Caco-2 (cell line): ENCODE measurements around the gene CEP170B. TPM values are rescaled to one million over a fixed set of nuclear protein-coding genes. Genes with fewer than 3 reads are reported as not detected.
A peak's percentile ranks its signal among the peaks of the same experiment; 100 is the strongest.

Source experiments
- BruUV-seq: library from RNA; stranded (reverse); fragments of 400-500 nt; replicated peaks from 2 replicates; lab custom pipeline; 2021; lab: Mats Ljungman, UMichigan
- CTCF ChIA-PET: fragments of 300-600 bp; sonication (Branson Sonifier 250); formaldehyde crosslinking; loops from one replicate; lab custom pipeline; 2022; ENCODE audit warnings: antibody characterized with exemption; lab: Charles Lee
- POLR2A ChIA-PET: fragments of 300-600 bp; sonication (Branson Sonifier 250); formaldehyde crosslinking; loops from one replicate; lab custom pipeline; 2022; ENCODE audit warnings: antibody characterized with exemption; lab: Charles Lee
- DNase-seq, 2 experiments: peaks; one replicate each; pipeline versions ENCODE4 v3.0.0 to v3.0.0-alpha.2; 2020 to 2022
- H3K27me3 ChIP-seq: replicated peaks from 2 replicates; pipeline ENCODE4 v1.6.0; 2011; ENCODE audit warnings: low read length; ENCODE audit not compliant: control insufficient read depth, insufficient read depth
- H3K36me3 ChIP-seq: 2 replicates; pipeline ENCODE4 v1.5.1; 2011; ENCODE audit warnings: low read length; ENCODE audit not compliant: control insufficient read depth, insufficient read depth
- H3K4me1 ChIP-seq: fragments of 250-450 bp; sonication (Bioruptor Pico); 2 replicates; pipeline ENCODE4 v1.5.1; 2020; ENCODE audit warnings: mild to moderate bottlenecking
- H3K4me3 ChIP-seq: 2 replicates; pipeline ENCODE4 v1.5.1; 2011; ENCODE audit warnings: low read depth, mild to moderate bottlenecking, control low read depth, low read length
- H3K9me3 ChIP-seq: fragments of 250-450 bp; sonication (Bioruptor Pico); 2 replicates; pipeline ENCODE4 v1.5.1; 2020; ENCODE audit warnings: mild to moderate bottlenecking, moderate library complexity
- H3K27ac Mint-ChIP-seq: one replicate; pipeline ENCODE4 v1.8.0; 2022; ENCODE audit warnings: mixed read lengths; ENCODE audit not compliant: unreplicated experiment
- H3K27me3 Mint-ChIP-seq: one replicate; pipeline ENCODE4 v1.8.0; 2022; ENCODE audit warnings: mixed read lengths; ENCODE audit not compliant: insufficient read depth, unreplicated experiment
- H3K36me3 Mint-ChIP-seq: one replicate; pipeline ENCODE4 v1.8.0; 2022; ENCODE audit warnings: mild to moderate bottlenecking, mixed read lengths; ENCODE audit not compliant: insufficient read depth, unreplicated experiment
- H3K4me1 Mint-ChIP-seq: one replicate; pipeline ENCODE4 v1.8.0; 2022; ENCODE audit warnings: low read depth, mixed read lengths; ENCODE audit not compliant: unreplicated experiment
- H3K4me3 Mint-ChIP-seq: one replicate; pipeline ENCODE4 v1.8.0; 2022; ENCODE audit warnings: mild to moderate bottlenecking, moderate library complexity, mixed read lengths; ENCODE audit not compliant: unreplicated experiment
- H3K9me3 Mint-ChIP-seq: one replicate; pipeline ENCODE4 v1.8.0; 2022; ENCODE audit warnings: mixed read lengths; ENCODE audit not compliant: unreplicated experiment
- intact Hi-C: fragments of 100-400 bp; cut with micrococcal nuclease; formaldehyde crosslinking; loops from one replicate; pipeline ENCODE4 v1.10.0; 2022; ENCODE audit not compliant: unreplicated experiment
- total RNA-seq: library from RNA; stranded (reverse); gene quantifications from 2 replicates; pipeline ENCODE4 v1.2.3, GENCODE V29; 2022
- TF ChIP-seq, protein P1 (sequence below), 2 experiments: fragments of 200-600 bp in 1 of 2; IDR thresholded peaks; 1 replicate in 1 of 2; 2 replicates in 1 of 2; pipeline versions ENCODE4 v1.5.1 to v1.8.0; 2011 to 2022; ENCODE audit warnings: antibody characterized with exemption in 1 of 2, control low read depth in 1 of 2, inconsistent platforms in 1 of 2, low read depth in 1 of 2, low read length in 1 of 2, mild to moderate bottlenecking in 1 of 2, moderate library complexity in 1 of 2; ENCODE audit not compliant: insufficient read depth in 1 of 2, severe bottlenecking in 1 of 2, unreplicated experiment in 1 of 2

Gene CEP170B
- total RNA-seq, 1 experiment from 2014 or later = 31.6 TPM

DNA sequence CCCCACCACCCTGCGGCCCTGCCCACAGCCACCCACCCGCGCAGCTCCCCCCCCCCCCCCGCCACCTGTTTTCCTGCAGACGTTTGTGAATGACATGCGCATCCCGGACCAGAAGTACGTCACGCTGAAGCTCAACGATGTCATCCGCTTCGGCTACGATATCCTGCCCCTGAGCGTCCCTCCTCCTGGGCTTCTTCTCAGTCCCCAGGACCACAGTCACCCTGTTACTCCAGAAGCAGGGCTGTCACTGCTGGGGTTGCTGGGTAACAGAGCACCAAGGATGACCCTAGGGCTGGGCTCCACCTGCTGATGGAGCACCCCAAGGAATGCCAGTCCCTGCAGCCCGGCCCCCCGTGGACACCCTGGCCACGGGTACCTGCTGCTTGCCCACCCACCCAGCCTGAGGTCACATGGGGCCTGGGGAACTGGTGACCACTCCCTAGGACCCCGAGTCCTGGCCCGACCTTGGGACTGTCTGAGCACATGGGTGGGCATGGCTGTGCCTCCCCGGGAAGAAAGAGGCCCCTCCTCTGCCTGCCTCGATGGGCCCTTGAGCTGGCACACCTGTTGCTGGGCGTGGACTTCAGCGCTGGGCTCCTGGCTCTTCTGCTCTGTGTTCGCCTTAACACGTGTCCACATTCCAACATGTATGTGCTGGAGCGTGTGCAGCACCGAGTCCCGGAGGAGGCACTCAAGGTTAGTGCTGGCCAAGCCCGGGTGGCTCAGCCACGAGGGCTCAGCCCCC lies 12.9 kb downstream of the CEP170B start:
- BruUV-seq = no TSS peak
- no peak overlapping the region for H3K27ac Mint-ChIP-seq
- Histone ChIP-seq H3K4me1 (peaks cover 4% of the 10 kb centered on the region; the same call in 1 of the 2 replicates), H3K9me3 (no peaks in the 10 kb centered on the region), H3K4me3 (no peak overlapping the region), H3K27me3 (no peaks in the 10 kb centered on the region), H3K36me3 (no peaks in the 10 kb centered on the region; the same call in 1 of the 2 replicates)
- H3K9me3 Mint-ChIP-seq = no peaks in the 10 kb centered on the region
- DNase-seq = no peak
- intact Hi-C loops = no loop called here
- H3K27me3 Mint-ChIP-seq = no peaks in the 10 kb centered on the region
- CTCF ChIA-PET = no interaction called here
- no peaks in the 10 kb centered on the region for H3K4me1 Mint-ChIP-seq
- POLR2A ChIA-PET = no interaction called here
- TF ChIP-seq, protein P1, sequence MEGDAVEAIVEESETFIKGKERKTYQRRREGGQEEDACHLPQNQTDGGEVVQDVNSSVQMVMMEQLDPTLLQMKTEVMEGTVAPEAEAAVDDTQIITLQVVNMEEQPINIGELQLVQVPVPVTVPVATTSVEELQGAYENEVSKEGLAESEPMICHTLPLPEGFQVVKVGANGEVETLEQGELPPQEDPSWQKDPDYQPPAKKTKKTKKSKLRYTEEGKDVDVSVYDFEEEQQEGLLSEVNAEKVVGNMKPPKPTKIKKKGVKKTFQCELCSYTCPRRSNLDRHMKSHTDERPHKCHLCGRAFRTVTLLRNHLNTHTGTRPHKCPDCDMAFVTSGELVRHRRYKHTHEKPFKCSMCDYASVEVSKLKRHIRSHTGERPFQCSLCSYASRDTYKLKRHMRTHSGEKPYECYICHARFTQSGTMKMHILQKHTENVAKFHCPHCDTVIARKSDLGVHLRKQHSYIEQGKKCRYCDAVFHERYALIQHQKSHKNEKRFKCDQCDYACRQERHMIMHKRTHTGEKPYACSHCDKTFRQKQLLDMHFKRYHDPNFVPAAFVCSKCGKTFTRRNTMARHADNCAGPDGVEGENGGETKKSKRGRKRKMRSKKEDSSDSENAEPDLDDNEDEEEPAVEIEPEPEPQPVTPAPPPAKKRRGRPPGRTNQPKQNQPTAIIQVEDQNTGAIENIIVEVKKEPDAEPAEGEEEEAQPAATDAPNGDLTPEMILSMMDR (IDR thresholded peaks at IDR 0.05; ENCODE audit: insufficient read depth in 1 of 2, low read depth in 1 of 2, low read length in 1 of 2, severe bottlenecking in 1 of 2, unreplicated experiment in 1 of 2) = no peak
- peaks cover 21% of the 10 kb centered on the region for H3K36me3 Mint-ChIP-seq
- H3K4me3 Mint-ChIP-seq = no peak overlapping the region

DNA sequence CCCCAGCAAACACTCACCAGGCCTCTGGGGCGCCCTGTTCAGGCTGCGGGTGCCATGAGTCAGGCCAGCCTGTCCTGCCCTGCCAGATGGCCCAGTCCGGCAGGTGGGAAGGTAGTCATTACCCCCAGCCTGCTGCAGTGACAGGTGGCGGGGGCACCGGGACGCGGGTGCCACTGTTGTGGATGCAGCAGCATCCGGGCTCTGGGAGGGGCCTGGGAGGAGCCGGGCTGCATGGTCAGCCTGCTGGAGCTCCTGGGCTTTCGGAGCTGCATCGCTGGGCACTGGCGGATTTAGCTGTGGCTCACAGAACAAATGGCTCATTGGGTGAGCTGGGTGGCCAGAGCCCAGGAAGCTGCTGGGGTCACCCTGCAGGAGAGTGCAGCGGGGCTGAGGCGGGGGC lies 13.5 kb downstream of the CEP170B start:
- no peak overlapping the region for H3K27ac Mint-ChIP-seq
- TF ChIP-seq, protein P1 (IDR thresholded peaks at IDR 0.05; ENCODE audit: insufficient read depth in 1 of 2, low read depth in 1 of 2, low read length in 1 of 2, severe bottlenecking in 1 of 2, unreplicated experiment in 1 of 2) = no peak
- POLR2A ChIA-PET = no interaction called here

DNA sequence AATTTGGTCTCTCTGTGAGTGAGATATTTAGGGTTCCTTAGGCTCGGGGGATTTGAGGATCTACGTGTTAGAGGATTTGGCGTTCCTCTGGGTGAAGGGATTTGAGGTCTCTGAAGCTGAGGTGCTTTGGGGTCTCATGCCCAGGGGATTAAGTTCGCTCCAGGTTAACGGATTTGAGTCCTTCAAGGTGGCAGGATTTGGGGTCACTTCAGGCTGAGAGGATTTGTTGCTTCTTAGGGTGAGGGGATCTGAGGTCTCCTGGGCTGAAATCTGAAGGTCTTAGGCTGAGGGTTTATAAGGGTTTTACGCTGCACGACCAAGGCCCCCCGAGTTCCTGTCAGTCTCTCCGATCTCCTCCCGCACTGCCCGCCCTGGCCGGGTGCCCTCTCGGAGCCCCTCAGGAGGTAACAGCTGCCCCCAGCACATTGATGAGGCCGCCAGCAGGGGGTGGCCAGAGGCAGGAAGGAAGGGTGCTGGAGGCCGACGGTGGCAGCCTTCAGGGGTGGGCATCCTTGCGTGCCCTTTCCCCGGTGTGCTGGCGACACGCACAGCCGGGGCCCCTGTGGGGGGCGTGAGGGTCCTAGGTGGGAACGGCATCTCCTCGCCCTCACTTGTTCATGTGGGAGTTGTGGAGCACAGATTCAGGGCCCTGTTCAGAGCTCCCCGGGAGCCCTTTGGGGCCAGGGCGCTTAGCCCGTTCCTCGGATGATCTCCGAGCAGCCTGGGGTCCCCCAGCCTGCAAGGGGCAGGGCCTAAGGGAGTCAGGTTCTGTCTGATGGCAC lies 14.3 kb downstream of the CEP170B start:
- CTCF ChIA-PET = no interaction called here
- H3K9me3 Mint-ChIP-seq = no peaks in the 10 kb centered on the region
- H3K4me1 ChIP-seq = peaks cover 4% of the 10 kb centered on the region; the same call in 1 of the 2 replicates
- intact Hi-C loops = no loop called here
- no peaks in the 10 kb centered on the region; the same call in 1 of the 2 replicates for H3K36me3 ChIP-seq
- H3K36me3 Mint-ChIP-seq = peaks cover 21% of the 10 kb centered on the region
- TF ChIP-seq, protein P1 (IDR thresholded peaks at IDR 0.05; ENCODE audit: insufficient read depth in 1 of 2, low read depth in 1 of 2, low read length in 1 of 2, severe bottlenecking in 1 of 2, unreplicated experiment in 1 of 2) = peak in 1 of 2 experiments; percentile 5
- H3K27me3 ChIP-seq = no peaks in the 10 kb centered on the region
- no peak overlapping the region for H3K27ac Mint-ChIP-seq
- no peaks in the 10 kb centered on the region for H3K9me3 ChIP-seq
- no peaks in the 10 kb centered on the region for H3K27me3 Mint-ChIP-seq
- POLR2A ChIA-PET = no interaction called here
- BruUV-seq = no TSS peak
- no peaks in the 10 kb centered on the region for H3K4me1 Mint-ChIP-seq
- DNase-seq = no peak
- H3K4me3 ChIP-seq = no peak overlapping the region
- H3K4me3 Mint-ChIP-seq = no peak overlapping the region

More for the DNA sequence above, 13.5 kb downstream of the CEP170B start:
- peaks cover 21% of the 10 kb centered on the region for H3K36me3 Mint-ChIP-seq
- DNase-seq = no peak
- no peaks in the 10 kb centered on the region; the same call in 1 of the 2 replicates for H3K36me3 ChIP-seq
- no peak overlapping the region for H3K4me3 Mint-ChIP-seq
- peaks cover 4% of the 10 kb centered on the region; the same call in 1 of the 2 replicates for H3K4me1 ChIP-seq
- no peaks in the 10 kb centered on the region for H3K27me3 ChIP-seq
- no peaks in the 10 kb centered on the region for H3K4me1 Mint-ChIP-seq
- intact Hi-C loops = no loop called here
- BruUV-seq = no TSS peak
- H3K27me3 Mint-ChIP-seq = no peaks in the 10 kb centered on the region
- H3K9me3 ChIP-seq = no peaks in the 10 kb centered on the region
- no peak overlapping the region for H3K4me3 ChIP-seq
- CTCF ChIA-PET = no interaction called here
- H3K9me3 Mint-ChIP-seq = no peaks in the 10 kb centered on the region
